Fibroblast of skin of abdomen (primary cell): Measurements from ENCODE around the gene GRM1.

ENCODE experiments used
- DNase-seq: peaks from one replicate; pipeline ENCODE4 v3.0.0-alpha.2; 2013

The GRM1 gene

DNA sequence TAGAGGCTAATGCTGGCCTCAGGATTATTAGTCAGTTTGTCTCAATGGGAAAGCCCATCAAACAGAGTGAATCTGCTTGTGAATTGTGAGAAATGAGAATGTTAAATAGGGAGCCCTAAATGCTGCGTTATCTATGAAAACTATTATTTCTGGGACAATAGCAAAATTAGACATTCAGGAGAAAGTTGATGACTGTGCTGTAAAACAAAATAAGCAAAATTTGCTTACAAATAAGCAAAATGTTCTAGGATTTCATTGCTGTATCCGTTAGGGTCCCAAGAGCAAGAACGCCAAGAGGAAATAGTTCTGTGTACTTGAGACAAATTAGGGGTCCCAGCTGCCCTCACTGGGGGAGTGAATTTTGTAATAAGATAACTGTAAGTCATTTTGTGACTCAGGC lies 455.5 kb downstream of the GRM1 start:
- no peak for DNase-seq
